Measurements from ENCODE around the gene ORM1.

ORM1 gene

GRCh38 chr9:114279693-114280092, 43.2 kb upstream of the ORM1 start:
- Histone ChIP-seq H4K20me1 (0 out of 22 replicates have a peak, but pooled peaks cover 0 to 5% (median 0%) of the 10 kb centered on the region in 11 experiments), H3K27me3 (no peaks in the 10 kb centered on the region), H3K36me3 (peaks cover 17 to 84% (median 67%) of the 10 kb centered on the region in 11 experiments), H3K9ac (no peak overlapping the region), H3K4me1 (peaks cover 6 to 70% (median 50%) of the 10 kb centered on the region in 10 experiments; a peak in 19 of 20 replicates), H3K4me3 (no peak overlapping the region), H3K4me2 (peak overlapping the region in 7 of 11 experiments; percentile 38 to 69 (median 58); a peak in 8 of 22 replicates), H3K27ac (peak overlapping the region in 6 of 11 experiments; percentile 37 to 71 (median 51); a peak in 7 of 22 replicates), H3K9me3 (replicated peaks in 1 of 11) (no peaks in the 10 kb centered on the region)
- no peak for TF ChIP-seq Cebpa-rat (IDR thresholded peaks at IDR 0.05)

- peak overlapping the region in 9 of 11 experiments; percentile 30 to 67 (median 51); a peak in 18 of 22 replicates for H3K4me2 ChIP-seq
- H3K4me3 ChIP-seq: no peak overlapping the region
- peaks cover 16 to 81% (median 50%) of the 10 kb centered on the region in 10 experiments for H3K4me1 ChIP-seq
- peaks cover 0 to 5% (median 0%) of the 10 kb centered on the region in 11 experiments; a peak in 1 of 22 replicates for H4K20me1 ChIP-seq
- no peak for TF ChIP-seq Cebpa-rat (IDR thresholded peaks at IDR 0.05)
- H3K9ac ChIP-seq: peak overlapping the region in 6 of 11 experiments; percentile 10 to 47 (median 39); a peak in 6 of 22 replicates
- H3K27me3 ChIP-seq: no peaks in the 10 kb centered on the region
- no peaks in the 10 kb centered on the region for H3K9me3 ChIP-seq (replicated peaks in 1 of 11)
- peak overlapping the region in 8 of 11 experiments; percentile 35 to 68 (median 50); a peak in 14 of 22 replicates for H3K27ac ChIP-seq
- H3K36me3 ChIP-seq: peaks cover 10 to 84% (median 67%) of the 10 kb centered on the region in 11 experiments
These were observed 42.0 kb upstream of the ORM1 start for GRCh38 chr9:114280636-114281472.

- peak overlapping the region in 6 of 11 experiments; percentile 10 to 47 (median 39); a peak in 6 of 22 replicates for H3K9ac ChIP-seq
- peak overlapping the region in 8 of 11 experiments; percentile 34 to 68 (median 48); a peak in 14 of 22 replicates for H3K27ac ChIP-seq
- H4K20me1 ChIP-seq: peaks cover 0 to 5% (median 0%) of the 10 kb centered on the region in 11 experiments; a peak in 1 of 22 replicates
- H3K9me3 ChIP-seq (replicated peaks in 1 of 11): no peaks in the 10 kb centered on the region
- H3K4me3 ChIP-seq: no peak overlapping the region
- peaks cover 8 to 84% (median 66%) of the 10 kb centered on the region in 11 experiments; a peak in 21 of 22 replicates for H3K36me3 ChIP-seq
- no peak for TF ChIP-seq Cebpa-rat (IDR thresholded peaks at IDR 0.05)
- H3K4me1 ChIP-seq: peaks cover 21 to 79% (median 50%) of the 10 kb centered on the region in 10 experiments
- H3K4me2 ChIP-seq: peak overlapping the region in 9 of 11 experiments; percentile 30 to 67 (median 51); a peak in 15 of 22 replicates
- no peaks in the 10 kb centered on the region for H3K27me3 ChIP-seq
These were observed 41.3 kb upstream of the ORM1 start for GRCh38 chr9:114281473-114282103.

GRCh38 chr9:114282104-114282485, 40.8 kb upstream of the ORM1 start:
- Histone ChIP-seq H3K4me3 (no peak overlapping the region), H3K9ac (peak overlapping the region in 1 of 11 experiments; percentile 11; a peak in 2 of 22 replicates), H3K27ac (peak overlapping the region in 6 of 11 experiments; percentile 10 to 68 (median 58); a peak in 6 of 22 replicates), H3K4me1 (peaks cover 21 to 74% (median 48%) of the 10 kb centered on the region in 10 experiments), H3K9me3 (replicated peaks in 1 of 11) (no peaks in the 10 kb centered on the region), H3K27me3 (no peaks in the 10 kb centered on the region), H4K20me1 (peaks cover 0 to 5% (median 0%) of the 10 kb centered on the region in 11 experiments; a peak in 1 of 22 replicates), H3K36me3 (peaks cover 3 to 84% (median 66%) of the 10 kb centered on the region in 11 experiments; a peak in 21 of 22 replicates), H3K4me2 (peak overlapping the region in 2 of 11 experiments; percentile 2 to 25; a peak in 4 of 22 replicates)
- TF ChIP-seq Cebpa-rat (IDR thresholded peaks at IDR 0.05): no peak

GRCh38 chr9:114282507-114282906, 40.4 kb upstream of the ORM1 start:
- Histone ChIP-seq H3K9ac (peak overlapping the region in 2 of 11 experiments; percentile 3 to 11; a peak in 2 of 22 replicates), H3K4me3 (no peak overlapping the region), H3K4me2 (peak overlapping the region in 3 of 11 experiments; percentile 2 to 25 (median 18); a peak in 5 of 22 replicates), H3K27me3 (no peaks in the 10 kb centered on the region), H3K36me3 (peaks cover 0 to 84% (median 66%) of the 10 kb centered on the region in 11 experiments; a peak in 21 of 22 replicates), H4K20me1 (peaks cover 0 to 5% (median 0%) of the 10 kb centered on the region in 11 experiments; a peak in 1 of 22 replicates), H3K9me3 (replicated peaks in 1 of 11) (no peaks in the 10 kb centered on the region), H3K27ac (peak overlapping the region in 5 of 11 experiments; percentile 10 to 68 (median 63); a peak in 6 of 22 replicates), H3K4me1 (peaks cover 21 to 70% (median 46%) of the 10 kb centered on the region in 10 experiments)
- TF ChIP-seq Cebpa-rat (IDR thresholded peaks at IDR 0.05): no peak

GRCh38 chr9:114282926-114283325, 40.0 kb upstream of the ORM1 start:
- TF ChIP-seq Cebpa-rat (IDR thresholded peaks at IDR 0.05): peak in 1 of 11 experiments; percentile 40; a peak in 1 of 22 replicates
- H3K27me3 ChIP-seq: no peaks in the 10 kb centered on the region
- peaks cover 0 to 85% (median 67%) of the 10 kb centered on the region in 11 experiments; a peak in 20 of 22 replicates for H3K36me3 ChIP-seq
- H3K9ac ChIP-seq: peak overlapping the region in 1 of 11 experiments; percentile 3; a peak in 1 of 22 replicates
- H3K4me3 ChIP-seq: no peak overlapping the region
- peaks cover 0 to 5% (median 0%) of the 10 kb centered on the region in 11 experiments; a peak in 1 of 22 replicates for H4K20me1 ChIP-seq
- H3K4me1 ChIP-seq: peaks cover 21 to 70% (median 46%) of the 10 kb centered on the region in 10 experiments
- no peaks in the 10 kb centered on the region for H3K9me3 ChIP-seq (replicated peaks in 1 of 11)
- H3K4me2 ChIP-seq: peak overlapping the region in 3 of 11 experiments; percentile 2 to 25 (median 18); a peak in 5 of 22 replicates
- peak overlapping the region in 4 of 11 experiments; percentile 52 to 68 (median 64); a peak in 6 of 22 replicates for H3K27ac ChIP-seq

- H3K36me3 ChIP-seq: peaks cover 0 to 92% (median 70%) of the 10 kb centered on the region in 11 experiments; a peak in 21 of 22 replicates
- H3K4me3 ChIP-seq: no peak overlapping the region
- no peaks in the 10 kb centered on the region for H3K27me3 ChIP-seq
- no peak for TF ChIP-seq Cebpa-rat (IDR thresholded peaks at IDR 0.05)
- H4K20me1 ChIP-seq: peaks cover 0 to 10% (median 0%) of the 10 kb centered on the region in 11 experiments; a peak in 1 of 22 replicates
- H3K4me2 ChIP-seq: no peak overlapping the region
- peaks cover 18 to 67% (median 42%) of the 10 kb centered on the region in 10 experiments for H3K4me1 ChIP-seq
- no peak overlapping the region; a peak in 1 of 22 replicates for H3K9ac ChIP-seq
- no peaks in the 10 kb centered on the region for H3K9me3 ChIP-seq (replicated peaks in 1 of 11)
- peak overlapping the region in 2 of 11 experiments; percentile 63 to 68; a peak in 1 of 22 replicates for H3K27ac ChIP-seq
These were observed 39.3 kb upstream of the ORM1 start for GRCh38 chr9:114283551-114284111.

Data from BLaER1 treated with 17β-estradiol and CSF1 and Interleukin-3, amounts not matched to agents 10 nM and 100 nM (cell line).